H1 (cell line): ENCODE data around the gene FREM1. TPM values are rescaled to one million over a fixed set of nuclear protein-coding genes. Genes with fewer than 3 reads are reported as not detected.

Experiments
- CTCF ChIA-PET: fragments of 300-600 bp; sonication (Branson Sonifier 250); formaldehyde crosslinking; loops from one replicate; lab custom pipeline; 2021; ENCODE audit not compliant: partially characterized antibody; lab: Charles Lee
- POLR2A ChIA-PET: fragments of 300-600 bp; sonication (Branson Sonifier 250); formaldehyde crosslinking; loops from one replicate; lab custom pipeline; 2021; ENCODE audit warnings: inconsistent platforms; ENCODE audit not compliant: partially characterized antibody; lab: Charles Lee
- DNase-seq, 2 experiments: peaks; one replicate each; pipeline versions ENCODE4 v3.0.0 to v3.0.0-alpha.2; 2010 to 2022; ENCODE audit warnings: low spot score in 2 of 2, low read depth in 1 of 2, mixed read lengths in 1 of 2
- FAIRE-seq: peaks from 2 replicates; lab custom pipeline; 2011; peaks lifted over from hg19 to GRCh38; lab: Jason Lieb, UNC
- H2AFZ ChIP-seq: 2 replicates; pipeline ENCODE4 v1.8.1; 2012; ENCODE audit warnings: low read length, inconsistent platforms
- H2AK5ac ChIP-seq: 2 replicates; pipeline ENCODE4 v1.6.1; 2013; ENCODE audit warnings: low read depth, low read length
- H2BK120ac ChIP-seq: replicated peaks from 2 replicates; pipeline ENCODE3; 2013; ENCODE audit warnings: low read depth, low read length, inconsistent platforms
- H2BK12ac ChIP-seq: 2 replicates; pipeline ENCODE4 v1.6.1; 2013; ENCODE audit warnings: low read depth, low read length
- H2BK15ac ChIP-seq: 2 replicates; pipeline ENCODE4 v1.6.1; 2013; ENCODE audit warnings: low read length
- H2BK20ac ChIP-seq: 2 replicates; pipeline ENCODE4 v1.6.1; 2013; ENCODE audit warnings: low read length
- H2BK5ac ChIP-seq: 2 replicates; pipeline ENCODE4 v1.6.1; 2013; ENCODE audit warnings: low read depth, low read length
- H3K14ac ChIP-seq: 2 replicates; pipeline ENCODE4 v1.6.1; 2013; ENCODE audit warnings: inconsistent platforms; ENCODE audit not compliant: insufficient read length
- H3K18ac ChIP-seq: 2 replicates; pipeline ENCODE4 v1.6.1; 2013; ENCODE audit warnings: low read length; ENCODE audit errors: extremely low read depth
- H3K23ac ChIP-seq: 2 replicates; pipeline ENCODE4 v1.6.1; 2013; ENCODE audit warnings: inconsistent platforms; ENCODE audit not compliant: insufficient read length
- H3K23me2 ChIP-seq: 2 replicates; pipeline ENCODE4 v1.6.1; 2013; ENCODE audit warnings: low read depth, low read length
- H3K27ac ChIP-seq: 2 replicates; pipeline ENCODE4 v1.6.1; 2011; ENCODE audit warnings: low read depth, low read length, inconsistent platforms
- H3K27me3 ChIP-seq, 4 experiments: replicated peaks in 1 of 4; 1 replicate in 1 of 4; 2 replicates in 3 of 4; pipeline versions ENCODE4 v1.6.1 to v1.8.1; 2011 to 2013; ENCODE audit warnings: low read length in 3 of 4, mild to moderate bottlenecking in 3 of 4, inconsistent platforms in 2 of 4, mixed read lengths in 2 of 4, moderate library complexity in 1 of 4; ENCODE audit not compliant: control insufficient read depth in 3 of 4, insufficient read depth in 3 of 4; ENCODE audit errors: extremely low read depth in 1 of 4
- H3K36me3 ChIP-seq, 4 experiments: 2 replicates each; pipeline versions ENCODE4 v1.6.1 to v1.8.1; 2011 to 2013; ENCODE audit warnings: mild to moderate bottlenecking in 4 of 4, low read length in 3 of 4, moderate library complexity in 2 of 4, control low read depth in 1 of 4, inconsistent platforms in 1 of 4; ENCODE audit not compliant: insufficient read depth in 4 of 4, control insufficient read depth in 2 of 4
- H3K4ac ChIP-seq: replicated peaks from 2 replicates; pipeline ENCODE3; 2013; ENCODE audit warnings: low read length, low read depth, mixed read lengths, inconsistent platforms; ENCODE audit not compliant: insufficient read length
- H3K4me1 ChIP-seq, 4 experiments: replicated peaks in 1 of 4; 1 replicate in 1 of 4; 2 replicates in 3 of 4; pipeline versions ENCODE4 v1.6.1 to v1.8.1; 2011 to 2013; ENCODE audit warnings: low read length in 3 of 4, inconsistent platforms in 2 of 4, mixed read lengths in 1 of 4; ENCODE audit not compliant: insufficient read depth in 4 of 4, control insufficient read depth in 3 of 4
- H3K4me2 ChIP-seq, 2 experiments: 2 replicates each; pipeline versions ENCODE4 v1.6.1 to v1.8.1; 2011 to 2013; ENCODE audit warnings: low read depth in 2 of 2, low read length in 2 of 2, control low read depth in 1 of 2, inconsistent platforms in 1 of 2, mild to moderate bottlenecking in 1 of 2; ENCODE audit not compliant: insufficient read depth in 1 of 2
- H3K4me3 ChIP-seq, 4 experiments: fragments of 200-600, 300-600 bp in 1 of 4; sonication (generic), shearing (Covaris generic), sonication (Bioruptor Twin) in 1 of 4; 2 replicates each; pipeline versions ENCODE4 v1.5.1 to v1.8.1; 2011 to 2016; ENCODE audit warnings: low read length in 4 of 4, low read depth in 3 of 4, control low read depth in 2 of 4, inconsistent platforms in 2 of 4, mild to moderate bottlenecking in 2 of 4, mixed read lengths in 1 of 4, moderate library complexity in 1 of 4; ENCODE audit not compliant: insufficient read depth in 2 of 4; ENCODE audit errors: extremely low read depth in 1 of 4
- H3K56ac ChIP-seq: replicated peaks from 2 replicates; pipeline ENCODE3; 2013; ENCODE audit warnings: low read depth, mild to moderate bottlenecking, mixed read lengths, low read length, inconsistent platforms; ENCODE audit not compliant: insufficient read length
- H3K79me1 ChIP-seq: 2 replicates; pipeline ENCODE4 v1.6.1; 2013; ENCODE audit warnings: low read depth, low read length, control low read depth
- H3K79me2 ChIP-seq, 2 experiments: 2 replicates each; pipeline versions ENCODE4 v1.6.1 to v1.8.1; 2012 to 2013; ENCODE audit warnings: low read length in 2 of 2, mild to moderate bottlenecking in 2 of 2, inconsistent platforms in 1 of 2; ENCODE audit not compliant: insufficient read depth in 2 of 2, control insufficient read depth in 1 of 2
- H3K9ac ChIP-seq, 4 experiments: replicated peaks in 1 of 4; 1 replicate in 1 of 4; 2 replicates in 3 of 4; pipeline versions ENCODE4 v1.6.1 to v1.8.1; 2011 to 2013; ENCODE audit warnings: low read depth in 3 of 4, low read length in 3 of 4, control low read depth in 2 of 4, mild to moderate bottlenecking in 2 of 4, moderate library complexity in 2 of 4, inconsistent platforms in 1 of 4; ENCODE audit errors: extremely low read depth in 1 of 4
- H3K9me3 ChIP-seq, 2 experiments: 2 replicates each; pipeline versions ENCODE4 v1.6.1 to v1.8.1; 2012 to 2013; ENCODE audit warnings: mild to moderate bottlenecking in 2 of 2, moderate library complexity in 2 of 2, control low read depth in 1 of 2, inconsistent platforms in 1 of 2, low read depth in 1 of 2, low read length in 1 of 2, mixed read lengths in 1 of 2; ENCODE audit not compliant: insufficient read depth in 2 of 2
- H4K20me1 ChIP-seq, 2 experiments: replicated peaks in 1 of 2; 2 replicates each; pipeline versions ENCODE3 to v1.8.1; 2011 to 2013; ENCODE audit warnings: inconsistent platforms in 2 of 2, low read length in 2 of 2, mild to moderate bottlenecking in 1 of 2; ENCODE audit not compliant: insufficient read depth in 2 of 2, control insufficient read depth in 1 of 2
- H4K5ac ChIP-seq: 2 replicates; pipeline ENCODE4 v1.6.1; 2013; ENCODE audit warnings: low read length, low read depth, mixed read lengths, inconsistent platforms; ENCODE audit not compliant: insufficient read length
- H4K8ac ChIP-seq: 2 replicates; pipeline ENCODE4 v1.8.0; 2013; ENCODE audit warnings: mild to moderate bottlenecking, moderate library complexity, low read length, inconsistent platforms; ENCODE audit not compliant: insufficient read depth; ENCODE audit errors: extremely low read depth
- H4K91ac ChIP-seq: replicated peaks from 2 replicates; pipeline ENCODE3; 2013; ENCODE audit warnings: low read length, mixed read lengths, inconsistent platforms; ENCODE audit not compliant: insufficient read length
- TAF7 ChIP-seq: optimal IDR thresholded peaks from 2 replicates; pipeline ENCODE3; 2011; ENCODE audit warnings: low read depth, mild to moderate bottlenecking, inconsistent platforms, low read length, moderate library complexity, borderline replicate concordance
- polyA plus RNA-seq, 7 experiments: library from polyadenylated mRNA; depleted of rRNA in 3 of 7; stranded (reverse) in 5 of 7; unstranded in 2 of 7; fragments of >200 nt in 5 of 7; fragments of 200-250 nt in 2 of 7; gene quantifications; 1 replicate in 5 of 7; 2 replicates in 1 of 7; 4 replicates in 1 of 7; pipeline versions ENCODE4 v1.2.1 to v1.2.3, GENCODE V29; 2011 to 2013; ENCODE audit warnings: missing spikeins in 2 of 7, mixed read lengths in 2 of 7
- total RNA-seq: library from RNA; stranded (reverse); fragmentation: NEBNext Ultra II Directional; extraction: Animal tissue kit (Norgen Biotek cat#: 25700); gene quantifications from 2 replicates; pipeline ENCODE4 v1.2.1, GENCODE V29; 2021

The FREM1 gene
- total and polyA plus RNA-seq, 2 of the 8 experiments (the other 6 are each of a cell fraction or from before 2014, with no cell fraction given) = 2.6 to 3.1 TPM

DNA sequence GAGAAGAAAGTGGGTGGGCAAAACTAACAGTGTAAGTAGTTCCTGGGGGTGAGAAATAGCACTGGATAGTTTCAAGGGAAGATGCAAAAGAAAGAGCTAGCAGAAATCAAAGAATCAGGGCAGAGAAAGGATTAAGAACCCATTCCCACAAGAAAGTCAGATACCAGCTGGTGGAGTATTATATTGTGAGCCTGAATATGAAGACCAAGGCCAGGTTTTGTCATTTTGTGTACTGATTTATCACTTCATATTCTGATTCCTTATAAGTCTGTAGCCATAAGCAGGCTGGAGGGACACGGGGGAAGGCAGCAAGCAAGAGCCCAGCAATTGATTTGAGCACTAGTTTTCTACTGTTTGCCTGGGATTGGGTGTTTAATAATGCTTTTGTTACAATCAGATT lies 80.2 kb downstream of the FREM1 start (continued):
- TF ChIP-seq TAF7 = no peak

DNA sequence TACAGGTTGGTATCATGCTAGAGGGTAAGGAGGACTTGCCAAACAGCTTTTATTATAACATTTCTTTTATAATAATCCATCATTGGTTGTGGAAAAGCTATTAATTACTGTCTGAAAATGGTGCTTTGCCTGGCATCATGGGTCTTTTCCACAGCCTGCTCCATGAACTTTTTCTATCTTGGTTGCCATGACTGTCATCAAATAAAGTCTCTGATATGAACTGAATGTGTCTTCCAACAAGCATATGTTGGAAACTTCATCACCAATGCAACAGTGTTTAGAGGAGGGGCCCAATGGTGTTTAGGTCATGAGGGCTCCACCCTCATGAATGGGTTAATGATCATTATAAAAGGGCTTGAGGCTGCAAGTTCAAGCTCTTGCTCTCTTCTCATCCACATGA lies 81.0 kb downstream of the FREM1 start:
- H3K9me3 ChIP-seq = 0 out of 4 replicates have a peak, but pooled peaks cover 0 to 2% of the 10 kb centered on the region in 2 experiments
- H2BK15ac ChIP-seq = no peak overlapping the region
- H4K5ac ChIP-seq = no peak overlapping the region
- no peak overlapping the region for H3K14ac ChIP-seq
- H2AK5ac ChIP-seq = no peak overlapping the region
- ChIA-PET CTCF (interaction anchor here (1.1 kb wide), 1 partner anchor 17 kb away, joined by 3 read pairs; no protein-coding TSS in a partner anchor), POLR2A (no interaction called here)
- no peaks in the 10 kb centered on the region for H3K79me1 ChIP-seq
- H2AFZ ChIP-seq = no peak overlapping the region
- no peak overlapping the region for H4K8ac ChIP-seq
- H2BK120ac ChIP-seq = no peak overlapping the region
- FAIRE-seq (no peak), DNase-seq (no peak)
- H3K18ac ChIP-seq = no peak overlapping the region
- no peaks in the 10 kb centered on the region for H3K27me3 ChIP-seq
- no peaks in the 10 kb centered on the region for H4K20me1 ChIP-seq
- no peak overlapping the region for H2BK12ac ChIP-seq
- no peak overlapping the region for H2BK20ac ChIP-seq
- H3K23me2 ChIP-seq = no peaks in the 10 kb centered on the region
- H3K4me1 ChIP-seq = no peaks in the 10 kb centered on the region
- H3K4ac ChIP-seq = no peak overlapping the region
- H3K4me3 ChIP-seq = no peak overlapping the region
- H3K23ac ChIP-seq = no peak overlapping the region
- no peak overlapping the region for H3K4me2 ChIP-seq
- no peak overlapping the region for H4K91ac ChIP-seq
- no peaks in the 10 kb centered on the region for H3K36me3 ChIP-seq
- no peak overlapping the region for H3K27ac ChIP-seq
- H2BK5ac ChIP-seq = no peak overlapping the region
- H3K56ac ChIP-seq = no peak overlapping the region
- no peak overlapping the region for H3K9ac ChIP-seq
- no peaks in the 10 kb centered on the region for H3K79me2 ChIP-seq
